Immature natural killer cell (primary cell): Measurements from ENCODE around the gene ARFGAP1. TPM values are rescaled to one million over a fixed set of nuclear protein-coding genes. Genes with fewer than 3 reads are reported as not detected.

Experiments used
- DNase-seq, 3 donors: peaks; one replicate each; pipeline ENCODE4 v3.0.0; 2022; ENCODE audit warnings: mixed read lengths in 1 of 3
- H3K27ac Mint-ChIP-seq, 6 donors: one replicate each; pipeline ENCODE4 v1.8.0; 2020; ENCODE audit warnings: mixed read lengths in 6 of 6, mild to moderate bottlenecking in 5 of 6, inconsistent platforms in 4 of 6, moderate library complexity in 3 of 6
- H3K27me3 Mint-ChIP-seq, 3 donors: one replicate each; pipeline ENCODE4 v1.8.0; 2020 to 2021; ENCODE audit warnings: low read depth in 3 of 3, mild to moderate bottlenecking in 3 of 3, mixed read lengths in 3 of 3, moderate library complexity in 3 of 3, inconsistent platforms in 1 of 3
- H3K36me3 Mint-ChIP-seq, 3 donors: one replicate each; pipeline ENCODE4 v1.8.0; 2020; ENCODE audit warnings: mixed read lengths in 3 of 3, inconsistent platforms in 2 of 3, mild to moderate bottlenecking in 2 of 3
- H3K4me1 Mint-ChIP-seq, 2 donors: one replicate each; pipeline ENCODE4 v1.8.0; 2020; ENCODE audit warnings: inconsistent platforms in 2 of 2, mild to moderate bottlenecking in 2 of 2, mixed read lengths in 2 of 2, moderate library complexity in 1 of 2
- H3K4me3 Mint-ChIP-seq, 5 donors: one replicate each; pipeline ENCODE4 v1.8.0; 2020; ENCODE audit warnings: mild to moderate bottlenecking in 5 of 5, mixed read lengths in 5 of 5, inconsistent platforms in 3 of 5, moderate library complexity in 3 of 5
- H3K9me3 Mint-ChIP-seq, 6 donors: one replicate each; pipeline ENCODE4 v1.8.0; 2020; ENCODE audit warnings: mild to moderate bottlenecking in 6 of 6, mixed read lengths in 6 of 6, inconsistent platforms in 4 of 6, moderate library complexity in 3 of 6
- polyA plus RNA-seq, 3 donors: library from polyadenylated mRNA; unstranded; fragments of 300-500 nt; fragmentation: Illumina TruSeq; gene quantifications; one replicate each; pipeline ENCODE4 v1.2.3, GENCODE V29; 2021

Gene ARFGAP1
- polyA plus RNA-seq, 3 donors from 2014 or later, result 8.8 to 20.9 (median 16.5) TPM

DNA sequence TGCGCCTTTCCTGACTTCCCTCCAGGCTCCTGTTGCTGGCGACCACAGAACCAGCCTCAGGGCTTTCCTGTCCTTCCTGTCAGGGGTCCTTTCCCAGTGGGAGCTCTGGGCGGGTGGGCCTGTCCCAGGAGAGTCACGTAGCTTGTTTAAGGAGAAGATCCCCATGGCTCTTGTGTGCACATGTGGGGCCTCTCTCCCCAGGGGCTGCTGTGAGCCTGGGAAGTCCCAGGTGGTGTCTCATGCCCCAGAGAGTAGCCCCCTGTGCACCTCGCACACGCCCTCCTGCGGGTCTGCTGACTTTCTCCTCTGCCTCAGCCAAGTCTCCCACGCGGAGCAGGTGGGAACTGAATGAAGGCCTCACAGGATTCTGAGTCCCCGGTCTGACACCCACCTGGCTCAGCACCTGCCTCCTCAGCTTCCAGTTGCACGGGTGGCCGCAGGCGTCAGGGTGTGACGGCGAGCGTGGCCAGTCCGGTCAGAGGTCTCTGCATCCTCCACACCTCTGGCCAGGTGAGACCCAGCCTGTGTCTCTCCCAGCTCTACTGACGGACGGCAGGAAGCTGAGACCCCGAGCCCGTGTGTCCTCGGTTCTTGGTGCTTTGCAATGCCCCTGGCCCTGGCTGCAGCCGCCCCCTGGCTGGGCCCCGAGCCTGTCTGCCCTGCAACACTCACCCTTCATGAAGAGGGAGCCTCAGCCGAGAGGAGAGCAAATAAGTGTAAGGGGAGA lies 12.7 kb upstream of the ARFGAP1 start:
- Mint-ChIP-seq H3K36me3 (no peaks in the 10 kb centered on the region), H3K4me1 (peaks cover 0 to 4% of the 10 kb centered on the region in 2 donors), H3K4me3 (no peak overlapping the region), H3K27ac (no peak overlapping the region), H3K9me3 (no peaks in the 10 kb centered on the region), H3K27me3 (peaks cover 2 to 16% (median 2%) of the 10 kb centered on the region in 3 donors)
- no peak for DNase-seq

DNA sequence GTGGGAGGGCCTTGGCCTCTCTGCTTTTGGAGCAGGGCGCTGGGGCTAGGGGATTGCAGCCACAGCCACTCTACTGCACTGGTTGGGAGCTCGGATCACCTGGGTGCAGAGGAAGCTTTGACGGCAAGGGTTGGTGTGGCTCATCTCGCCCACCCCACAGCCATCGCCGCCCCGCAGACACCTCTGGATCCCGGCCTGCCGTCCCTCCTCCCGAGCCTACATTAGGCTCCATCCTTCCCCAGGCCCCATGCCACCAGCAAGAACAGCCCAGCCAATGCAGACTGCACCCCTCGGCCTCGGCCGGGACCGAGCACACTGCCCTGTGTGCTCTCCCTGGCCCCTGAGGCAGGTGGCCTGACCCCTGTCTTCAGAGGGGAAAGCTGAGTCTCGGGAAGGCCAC lies 12.1 kb upstream of the ARFGAP1 start:
- H3K27me3 Mint-ChIP-seq, result peaks cover 2 to 12% (median 4%) of the 10 kb centered on the region in 3 donors
- H3K9me3 Mint-ChIP-seq, result no peaks in the 10 kb centered on the region
- H3K27ac Mint-ChIP-seq, result no peak overlapping the region
- H3K36me3 Mint-ChIP-seq, result no peaks in the 10 kb centered on the region
- H3K4me3 Mint-ChIP-seq, result no peak overlapping the region
- DNase-seq, result no peak
- H3K4me1 Mint-ChIP-seq, result peaks cover 0 to 4% of the 10 kb centered on the region in 2 donors

DNA sequence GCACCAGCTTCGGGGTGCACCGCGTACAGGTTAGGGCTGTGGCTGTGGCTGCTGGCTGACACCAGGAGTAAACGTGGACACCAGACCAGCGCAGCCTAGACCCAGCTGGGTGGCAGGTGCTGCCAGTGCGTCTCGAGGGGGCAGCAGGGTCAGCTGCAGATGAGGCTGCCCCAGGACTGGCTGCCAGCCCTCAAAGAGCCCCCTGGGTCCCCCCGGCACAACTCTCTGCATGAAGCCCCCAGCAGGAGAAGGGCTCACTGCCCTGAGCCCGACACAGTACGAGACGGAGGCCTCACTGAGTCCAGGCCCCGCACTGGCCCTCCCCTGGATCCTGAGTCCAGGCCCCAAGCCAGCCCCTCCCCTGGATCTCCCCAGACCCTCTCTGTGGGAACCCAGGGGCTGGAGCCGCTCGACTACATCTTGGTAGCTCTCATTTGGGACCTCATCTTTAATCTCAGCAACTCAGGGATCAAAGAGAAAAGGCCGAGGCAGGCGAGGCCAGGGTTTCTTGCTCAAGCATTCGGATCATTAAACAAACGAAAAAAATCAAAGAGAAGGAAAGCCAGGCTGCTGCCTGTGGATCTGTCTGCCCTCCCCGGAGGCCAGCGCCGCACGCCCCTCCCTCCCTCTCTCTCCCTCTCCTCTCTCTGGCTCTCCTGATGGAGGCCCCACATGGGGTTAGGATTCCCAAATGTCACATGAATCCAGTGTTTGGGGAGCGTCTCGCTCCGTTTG lies 11.4 kb upstream of the ARFGAP1 start:
- no peaks in the 10 kb centered on the region for H3K36me3 Mint-ChIP-seq
- H3K27ac Mint-ChIP-seq, result no peak overlapping the region
- no peak overlapping the region for H3K4me3 Mint-ChIP-seq
- peaks cover 0 to 4% of the 10 kb centered on the region in 2 donors for H3K4me1 Mint-ChIP-seq
- DNase-seq, result no peak
- H3K27me3 Mint-ChIP-seq, result peaks cover 2 to 9% (median 4%) of the 10 kb centered on the region in 3 donors
- H3K9me3 Mint-ChIP-seq, result no peaks in the 10 kb centered on the region

DNA sequence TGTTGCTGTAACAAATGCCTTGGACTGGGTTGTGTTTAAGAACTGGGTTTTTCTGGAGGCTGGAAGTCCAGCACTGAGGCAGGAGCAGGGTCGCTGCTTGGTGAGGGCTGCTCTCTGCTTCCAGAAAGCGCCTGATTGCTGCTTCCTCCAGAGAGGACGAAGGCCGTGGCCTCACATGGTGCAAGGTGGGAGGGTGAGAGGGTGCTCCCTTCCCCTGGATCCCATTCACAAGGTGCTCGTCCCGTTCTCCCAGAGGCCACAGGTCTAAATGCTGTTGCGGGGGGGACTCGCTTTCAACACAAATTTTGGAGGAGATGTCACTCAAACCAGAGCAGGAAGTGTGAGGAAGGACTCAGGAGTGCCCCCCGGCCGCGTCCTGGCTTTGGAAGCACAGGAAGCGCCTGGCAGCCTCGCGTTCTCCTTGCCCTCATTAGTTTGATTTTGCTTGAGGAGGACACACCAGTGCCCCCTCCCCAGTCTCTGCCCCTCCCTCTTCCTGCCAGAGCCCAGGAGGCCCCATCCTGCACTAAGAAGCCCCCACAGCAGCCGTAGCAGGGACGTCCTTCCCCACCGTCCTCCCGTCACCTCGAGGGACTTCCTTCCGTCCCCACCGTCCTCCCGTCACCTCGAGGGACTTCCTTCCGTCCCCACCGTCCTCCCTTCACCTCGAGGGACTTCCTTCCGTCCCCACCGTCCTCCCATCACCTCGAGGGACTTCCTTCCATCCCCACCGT lies 10.7 kb upstream of the ARFGAP1 start:
- no peak for DNase-seq
- peak overlapping the region in 2 of 5 donors; percentile 27 to 52 for H3K4me3 Mint-ChIP-seq
- peaks cover 0 to 4% of the 10 kb centered on the region in 2 donors for H3K4me1 Mint-ChIP-seq
- H3K36me3 Mint-ChIP-seq, result no peaks in the 10 kb centered on the region
- peaks cover 2 to 9% (median 4%) of the 10 kb centered on the region in 3 donors for H3K27me3 Mint-ChIP-seq
- no peaks in the 10 kb centered on the region for H3K9me3 Mint-ChIP-seq
- peak overlapping the region in 1 of 6 donors; percentile 70 for H3K27ac Mint-ChIP-seq

DNA sequence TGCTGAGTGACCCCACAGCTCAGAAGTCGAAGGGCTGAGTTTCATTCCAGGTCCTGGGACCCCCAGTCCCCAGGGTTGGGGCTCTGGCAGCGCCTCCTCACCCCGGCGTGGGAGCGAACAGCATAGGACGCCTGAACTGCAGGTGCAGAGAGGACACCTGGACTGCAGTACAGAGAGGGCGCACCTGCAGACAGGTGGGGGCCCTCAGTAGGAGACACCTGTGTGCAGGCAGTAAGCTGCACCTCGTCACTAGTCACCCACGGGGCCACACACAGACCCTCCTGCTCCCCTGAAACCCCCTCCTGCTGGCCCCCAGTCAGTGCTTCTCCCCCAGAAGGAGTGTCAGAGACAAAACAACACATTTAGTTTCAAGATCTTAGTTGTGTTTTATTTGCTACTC lies 9.8 kb upstream of the ARFGAP1 start:
- Mint-ChIP-seq H3K27ac (no peak overlapping the region), H3K4me1 (peaks cover 0 to 4% of the 10 kb centered on the region in 2 donors), H3K36me3 (no peaks in the 10 kb centered on the region), H3K4me3 (no peak overlapping the region), H3K27me3 (peaks cover 0 to 8% (median 2%) of the 10 kb centered on the region in 3 donors), H3K9me3 (no peaks in the 10 kb centered on the region)
- DNase-seq, result no peak

DNA sequence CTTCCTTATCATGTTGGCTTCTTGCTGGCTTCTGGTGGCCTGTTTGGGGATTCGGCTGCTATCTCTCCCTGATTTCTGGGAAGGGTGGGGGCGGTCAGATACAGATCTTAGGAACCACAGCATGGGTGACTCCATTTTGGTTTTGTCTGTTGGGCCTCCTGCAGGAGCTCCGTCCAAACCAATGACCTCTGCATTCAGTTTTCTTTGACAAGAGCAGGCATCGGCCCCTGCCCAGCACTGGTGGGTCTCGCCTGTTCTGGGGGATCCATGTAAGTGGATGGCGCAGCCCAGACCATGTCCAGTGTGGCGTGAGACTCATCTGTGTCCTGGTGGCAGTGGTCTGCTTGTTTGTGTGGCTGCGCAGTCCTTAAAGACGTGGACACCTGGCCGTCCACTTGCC lies 8.6 kb upstream of the ARFGAP1 start:
- no peak for DNase-seq
- H3K36me3 Mint-ChIP-seq, result no peaks in the 10 kb centered on the region
- H3K27ac Mint-ChIP-seq, result no peak overlapping the region
- peaks cover 0 to 11% (median 2%) of the 10 kb centered on the region in 3 donors for H3K27me3 Mint-ChIP-seq
- H3K4me1 Mint-ChIP-seq, result peaks cover 0 to 4% of the 10 kb centered on the region in 2 donors
- no peak overlapping the region for H3K4me3 Mint-ChIP-seq
- H3K9me3 Mint-ChIP-seq, result no peaks in the 10 kb centered on the region

DNA sequence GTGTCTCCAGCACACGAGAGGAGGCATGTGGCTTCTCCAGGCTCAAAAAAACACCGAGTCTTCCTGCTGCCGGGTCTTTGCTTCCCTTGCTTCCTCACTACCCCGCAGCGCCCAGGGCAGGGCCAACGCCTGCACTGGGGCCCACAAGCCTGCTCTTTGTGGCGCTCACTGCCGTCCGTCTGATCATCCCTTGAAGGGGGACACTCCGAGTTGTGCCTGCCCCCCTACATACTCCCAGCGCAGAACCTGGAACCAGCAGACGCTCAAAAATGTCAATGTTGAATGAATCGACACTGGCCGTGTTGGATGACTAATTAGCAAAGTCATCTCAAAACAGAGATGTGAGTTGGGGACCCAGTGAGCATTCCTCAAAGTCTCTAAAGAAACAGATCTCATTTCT lies 8.1 kb upstream of the ARFGAP1 start:
- no peak overlapping the region for H3K27ac Mint-ChIP-seq
- DNase-seq, result no peak
- H3K4me1 Mint-ChIP-seq, result peaks cover 0 to 4% of the 10 kb centered on the region in 2 donors
- H3K36me3 Mint-ChIP-seq, result no peaks in the 10 kb centered on the region
- no peak overlapping the region for H3K4me3 Mint-ChIP-seq
- no peaks in the 10 kb centered on the region for H3K9me3 Mint-ChIP-seq
- peaks cover 0 to 11% (median 2%) of the 10 kb centered on the region in 3 donors for H3K27me3 Mint-ChIP-seq

DNA sequence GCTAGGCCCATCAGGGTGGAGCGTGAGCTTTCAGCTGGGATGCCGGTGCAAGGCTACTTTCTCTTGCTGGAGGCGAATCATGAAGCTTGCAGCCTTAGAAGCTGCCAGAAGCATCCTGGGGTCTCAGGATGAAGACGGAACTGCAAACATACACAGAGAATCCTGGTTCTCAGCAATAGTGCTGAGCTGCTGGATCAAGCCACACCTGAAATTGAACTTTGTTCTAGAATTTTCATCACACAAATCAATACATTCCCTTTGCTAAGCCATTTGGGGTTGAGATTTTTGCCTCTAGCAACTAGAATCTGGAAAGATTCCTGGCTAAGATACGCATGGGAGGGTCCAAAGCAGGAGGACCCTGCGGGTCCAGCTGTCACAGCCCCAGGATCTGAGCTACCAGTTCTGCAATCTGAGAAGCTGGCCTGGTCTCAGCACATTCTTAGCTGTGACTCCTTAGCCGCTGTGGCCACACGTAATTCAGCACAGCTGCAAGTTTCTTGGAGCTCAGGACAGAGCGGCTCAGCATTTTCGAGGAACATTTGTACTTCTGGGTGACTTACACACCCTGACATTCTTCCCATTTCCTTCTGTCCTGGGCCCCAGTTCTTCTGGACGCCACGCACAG lies 6.6 kb upstream of the ARFGAP1 start:
- H3K27ac Mint-ChIP-seq, result no peak overlapping the region
- no peaks in the 10 kb centered on the region for H3K36me3 Mint-ChIP-seq
- peaks cover 0 to 11% (median 2%) of the 10 kb centered on the region in 3 donors for H3K27me3 Mint-ChIP-seq
- peaks cover 0 to 2% (median 0%) of the 10 kb centered on the region in 6 donors for H3K9me3 Mint-ChIP-seq
- H3K4me3 Mint-ChIP-seq, result no peak overlapping the region
- H3K4me1 Mint-ChIP-seq, result peaks cover 0 to 7% of the 10 kb centered on the region in 2 donors
- no peak for DNase-seq

DNA sequence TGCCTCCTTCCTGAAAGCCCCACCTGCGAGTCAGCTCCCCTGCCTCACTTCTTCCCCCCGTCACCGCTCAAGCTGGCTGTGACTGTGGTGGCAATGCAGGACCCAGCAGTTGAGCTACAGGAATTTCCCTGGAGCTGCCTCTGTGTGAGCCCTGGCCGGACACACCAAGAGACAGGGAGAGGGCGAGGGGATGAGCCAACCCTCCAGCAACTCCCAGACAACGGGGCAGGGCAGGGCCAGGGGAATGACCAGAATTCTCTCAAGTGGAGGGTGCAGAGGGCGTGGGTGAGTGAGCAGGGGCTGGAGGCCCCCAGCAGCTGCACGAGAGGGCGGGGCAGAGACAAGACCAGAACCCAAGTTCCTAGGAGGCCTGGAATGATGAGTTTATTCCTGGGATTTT lies 4.9 kb upstream of the ARFGAP1 start:
- Mint-ChIP-seq H3K36me3 (no peaks in the 10 kb centered on the region), H3K4me1 (peaks cover 7 to 9% of the 10 kb centered on the region in 2 donors), H3K4me3 (no peak overlapping the region), H3K27ac (no peak overlapping the region), H3K27me3 (peaks cover 0 to 11% (median 2%) of the 10 kb centered on the region in 3 donors), H3K9me3 (peaks cover 0 to 2% (median 0%) of the 10 kb centered on the region in 6 donors)
- DNase-seq, result no peak

DNA sequence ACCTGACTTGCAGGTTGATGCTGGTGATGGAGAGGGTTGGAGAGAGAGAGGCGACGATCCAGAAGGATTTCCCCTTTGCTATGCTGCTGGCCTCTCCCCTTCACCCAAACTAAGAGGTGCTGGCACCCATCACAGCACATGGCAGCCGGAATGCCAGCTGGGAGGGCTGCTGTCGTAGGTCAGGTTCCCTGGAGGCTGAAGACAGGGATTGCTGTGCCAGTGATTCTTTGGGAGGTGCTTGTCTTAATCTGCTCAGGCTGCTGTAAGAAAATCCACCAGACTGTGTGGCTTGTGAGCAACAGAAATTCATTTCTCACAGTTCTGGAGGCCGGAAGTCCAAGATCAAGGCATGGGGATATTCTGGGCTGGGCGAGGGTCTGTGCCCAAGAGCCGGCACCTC lies 4.4 kb upstream of the ARFGAP1 start:
- Mint-ChIP-seq H3K9me3 (peaks cover 0 to 2% (median 0%) of the 10 kb centered on the region in 6 donors), H3K36me3 (no peaks in the 10 kb centered on the region), H3K27ac (no peak overlapping the region), H3K27me3 (peaks cover 0 to 11% (median 2%) of the 10 kb centered on the region in 3 donors), H3K4me1 (peaks cover 8 to 10% of the 10 kb centered on the region in 2 donors), H3K4me3 (no peak overlapping the region)
- no peak for DNase-seq

DNA sequence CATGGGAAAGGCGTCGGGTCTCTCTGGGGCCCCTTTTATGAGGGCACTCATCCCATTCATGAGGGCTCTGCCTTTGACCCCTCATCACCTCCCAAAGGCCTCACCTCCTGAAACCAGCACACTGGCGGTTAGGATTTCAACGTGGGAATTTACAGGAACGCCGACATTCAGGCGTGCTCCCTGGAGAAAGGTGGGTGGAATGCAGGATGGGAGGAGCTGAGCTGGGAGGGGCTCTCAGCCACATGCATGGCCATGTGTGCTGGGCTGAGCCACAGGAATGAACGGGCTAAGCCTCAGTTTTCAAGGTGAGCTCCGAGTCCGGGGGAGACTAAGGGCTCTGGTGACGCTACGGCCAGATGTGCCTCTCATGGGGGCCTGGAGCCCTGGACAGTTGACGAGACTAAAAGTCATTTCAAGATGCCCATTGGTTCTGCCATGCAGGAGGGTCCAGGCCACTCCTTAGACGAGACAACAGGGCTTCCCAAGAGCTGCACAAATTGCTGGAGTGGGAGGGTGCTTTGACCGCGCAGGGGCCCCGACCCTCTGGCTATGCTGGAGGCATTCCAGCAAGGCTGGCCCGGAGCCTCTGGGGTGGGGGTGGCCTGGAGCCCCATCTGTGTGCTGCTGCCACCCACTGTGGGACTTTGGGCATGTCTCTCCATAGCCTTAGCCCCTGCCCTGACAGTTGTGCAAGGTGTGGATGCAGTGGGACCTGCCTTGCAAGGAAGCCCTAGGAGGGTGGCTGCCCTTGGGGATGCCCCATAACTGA lies 3.8 kb upstream of the ARFGAP1 start:
- peaks cover 0 to 11% (median 4%) of the 10 kb centered on the region in 3 donors for H3K27me3 Mint-ChIP-seq
- no peaks in the 10 kb centered on the region for H3K36me3 Mint-ChIP-seq
- H3K4me3 Mint-ChIP-seq, result no peak overlapping the region
- H3K4me1 Mint-ChIP-seq, result peaks cover 14 to 16% of the 10 kb centered on the region in 2 donors
- DNase-seq, result no peak
- H3K27ac Mint-ChIP-seq, result no peak overlapping the region
- peaks cover 0 to 2% (median 0%) of the 10 kb centered on the region in 6 donors for H3K9me3 Mint-ChIP-seq

DNA sequence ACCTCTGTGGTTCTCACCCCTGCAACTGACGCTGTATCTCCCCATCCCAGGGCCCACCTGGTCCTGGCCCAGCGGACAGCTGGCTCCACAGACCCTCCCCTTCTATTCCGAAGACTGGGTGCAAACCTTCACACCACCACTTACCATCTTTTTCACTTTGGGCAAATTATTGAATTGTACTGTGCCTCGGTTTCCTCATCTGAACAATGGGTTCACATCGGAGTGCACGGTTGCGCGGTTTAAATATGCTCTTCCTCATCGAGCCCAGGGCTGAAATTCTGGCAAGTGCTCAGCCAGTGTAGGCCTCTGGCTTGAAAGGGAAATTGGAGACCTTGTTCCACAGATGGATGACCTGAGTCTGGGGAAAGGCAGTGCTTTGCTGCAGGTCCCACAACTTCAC lies 2.9 kb upstream of the ARFGAP1 start:
- Mint-ChIP-seq H3K27me3 (peaks cover 2 to 7% (median 4%) of the 10 kb centered on the region in 3 donors), H3K9me3 (peaks cover 0 to 2% (median 0%) of the 10 kb centered on the region in 6 donors), H3K36me3 (no peaks in the 10 kb centered on the region), H3K4me3 (no peak overlapping the region), H3K4me1 (peaks cover 22 to 23% of the 10 kb centered on the region in 2 donors), H3K27ac (no peak overlapping the region)
- DNase-seq, result no peak
